Ishikawa (cell line): ENCODE results near the gene SPON1.

Source experiments
- CEBPB ChIP-seq: IDR thresholded peaks from 2 replicates; pipeline ENCODE4 v1.6.1; 2012
- CREB1 ChIP-seq: IDR thresholded peaks from 2 replicates; pipeline ENCODE4 v1.6.1; 2012; ENCODE audit warnings: low read depth
- EGR1 ChIP-seq: IDR thresholded peaks from 2 replicates; pipeline ENCODE4 v1.6.1; 2012
- EP300 ChIP-seq: IDR thresholded peaks from 2 replicates; pipeline ENCODE4 v1.6.1; 2012; ENCODE audit warnings: borderline replicate concordance
- FOXM1 ChIP-seq: IDR thresholded peaks from 2 replicates; pipeline ENCODE4 v1.6.1; 2012; ENCODE audit warnings: low read depth, borderline replicate concordance
- MAX ChIP-seq: IDR thresholded peaks from 2 replicates; pipeline ENCODE4 v1.6.1; 2012
- NFIC ChIP-seq: IDR thresholded peaks from 2 replicates; pipeline ENCODE4 v1.6.1; 2012
- RAD21 ChIP-seq: IDR thresholded peaks from 2 replicates; pipeline ENCODE4 v1.6.1; 2012; ENCODE audit warnings: low read depth
- REST ChIP-seq: IDR thresholded peaks from 2 replicates; pipeline ENCODE4 v1.6.1; 2012; ENCODE audit warnings: low read depth, mild to moderate bottlenecking
- TAF1 ChIP-seq: IDR thresholded peaks from 2 replicates; pipeline ENCODE4 v1.6.1; 2012; ENCODE audit warnings: low read depth, mild to moderate bottlenecking
- TCF12 ChIP-seq: IDR thresholded peaks from 2 replicates; pipeline ENCODE4 v1.6.1; 2012; ENCODE audit warnings: low read depth
- TEAD4 ChIP-seq: IDR thresholded peaks from 2 replicates; pipeline ENCODE4 v1.6.1; 2012
- USF1 ChIP-seq: IDR thresholded peaks from 2 replicates; pipeline ENCODE4 v1.6.1; 2012
- YY1 ChIP-seq: IDR thresholded peaks from 2 replicates; pipeline ENCODE4 v1.6.1; 2012; ENCODE audit warnings: low read depth
- ZBTB7A ChIP-seq: IDR thresholded peaks from 2 replicates; pipeline ENCODE4 v1.6.1; 2012; ENCODE audit warnings: low read depth

Gene SPON1

GRCh38 chr11:13993096-13993765 is 30.7 kb downstream of the SPON1 start:
- no peak for TF ChIP-seq CREB1
- no peak for TF ChIP-seq ZBTB7A
- no peak for TF ChIP-seq EP300
- TF ChIP-seq TCF12: no peak
- TF ChIP-seq EGR1: no peak
- no peak for TF ChIP-seq YY1
- TF ChIP-seq RAD21: no peak
- TF ChIP-seq FOXM1: no peak
- no peak for TF ChIP-seq TAF1
- no peak for TF ChIP-seq USF1
- TF ChIP-seq MAX: no peak

GRCh38 chr11:13997881-13998280 is 35.4 kb downstream of the SPON1 start:
- no peak for TF ChIP-seq TAF1

GRCh38 chr11:13999704-14000103 is 37.2 kb downstream of the SPON1 start:
- TF ChIP-seq ZBTB7A: no peak
- TF ChIP-seq CEBPB: no peak
- no peak for TF ChIP-seq CREB1
- TF ChIP-seq REST: no peak
- TF ChIP-seq MAX: no peak
- no peak for TF ChIP-seq RAD21
- no peak for TF ChIP-seq TCF12
- no peak for TF ChIP-seq TEAD4
- TF ChIP-seq EP300: no peak
- no peak for TF ChIP-seq NFIC
- TF ChIP-seq FOXM1: no peak
- TF ChIP-seq USF1: no peak
- no peak for TF ChIP-seq YY1
- TF ChIP-seq EGR1: no peak
- TF ChIP-seq TAF1: no peak

GRCh38 chr11:14001597-14001996 is 39.1 kb downstream of the SPON1 start:
- TF ChIP-seq TAF1 (no peak), REST (no peak), EGR1 (no peak), TEAD4 (no peak), USF1 (no peak), YY1 (no peak), TCF12 (no peak), NFIC (no peak), FOXM1 (no peak), CREB1 (no peak)

GRCh38 chr11:14007566-14007965 is 45.0 kb downstream of the SPON1 start:
- no peak for TF ChIP-seq MAX
- no peak for TF ChIP-seq TAF1
- TF ChIP-seq REST: no peak
- no peak for TF ChIP-seq NFIC
- TF ChIP-seq CREB1: no peak
- TF ChIP-seq EP300: no peak
- no peak for TF ChIP-seq USF1
- no peak for TF ChIP-seq FOXM1
- no peak for TF ChIP-seq TCF12
- no peak for TF ChIP-seq CEBPB
- no peak for TF ChIP-seq TEAD4
- no peak for TF ChIP-seq RAD21
- TF ChIP-seq ZBTB7A: no peak
- no peak for TF ChIP-seq YY1
- TF ChIP-seq EGR1: no peak
